Panc1 (cell line): Measurements from ENCODE around the gene GNE.
"Not testable (repeated sequence)": the region's sequence is repeated elsewhere in the genome, so short reads cannot be mapped to it uniquely, and the experiment has no call there.

Source experiments
- CTCF ChIP-seq: fragments of 450-650 bp; IDR thresholded peaks from 2 replicates; pipeline ENCODE4 v1.5.1; 2017; ENCODE audit warnings: mild to moderate bottlenecking
- POLR2AphosphoS5 ChIP-seq: IDR thresholded peaks from 2 replicates; pipeline ENCODE4 v1.6.1; 2012; ENCODE audit warnings: mild to moderate bottlenecking, low read depth, low read length, moderate library complexity
- REST ChIP-seq, 2 experiments: IDR thresholded peaks; 2 replicates each; pipeline ENCODE4 v1.6.1; 2011 to 2012; ENCODE audit warnings: low read depth in 2 of 2, control low read depth in 1 of 2, low read length in 1 of 2, mild to moderate bottlenecking in 1 of 2, moderate library complexity in 1 of 2; ENCODE audit not compliant: insufficient read depth in 1 of 2
- SIN3A ChIP-seq: IDR thresholded peaks from 2 replicates; pipeline ENCODE4 v1.6.1; 2012; ENCODE audit warnings: low read depth, mild to moderate bottlenecking, low read length, moderate library complexity, borderline replicate concordance; ENCODE audit not compliant: insufficient read depth
- TCF7L2 ChIP-seq: IDR thresholded peaks from 2 replicates; pipeline ENCODE4 v1.6.1; 2011; ENCODE audit warnings: mild to moderate bottlenecking, low read depth, low read length, inconsistent platforms

GRCh38 chr9:36175209-36175608 is 83.0 kb downstream of the GNE start:
- TF ChIP-seq CTCF; TCF7L2; SIN3A; POLR2AphosphoS5; REST (IDR thresholded peaks at IDR 0.05; ENCODE audit: insufficient read depth in 1 of 2, low read depth in 2 of 2, low read length in 1 of 2): not testable (repeated sequence)
